ENCODE measurements around the gene ACSL6.

ACSL6 gene

GRCh38 chr5:132049093-132049492 is 37.6 kb upstream of the ACSL6 start:
- FAIRE-seq (no peak), DNase-seq (ENCODE audit: insufficient read length, low spot score) (no peak)

DNA sequence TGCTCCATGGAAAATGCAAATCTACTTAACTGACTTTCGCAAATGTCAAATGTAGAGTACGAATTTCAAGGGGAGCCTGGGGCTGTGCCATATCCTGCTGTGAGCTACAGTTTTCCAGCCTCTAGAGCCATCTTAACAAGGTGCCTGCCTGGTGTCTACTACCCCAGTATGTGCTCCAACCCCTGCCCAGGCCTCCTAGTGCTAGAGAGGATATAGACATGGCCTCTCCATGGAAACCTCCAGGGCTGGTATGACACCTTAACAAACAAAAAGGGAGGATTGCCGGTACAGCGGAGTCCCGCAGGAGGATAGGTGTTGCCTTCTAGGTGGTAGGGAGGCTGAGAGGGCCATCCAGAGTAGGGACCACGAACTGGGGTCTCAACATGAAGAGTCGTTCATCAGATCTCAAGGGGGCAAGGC is 35.4 kb upstream of the ACSL6 start:
- DNase-seq (ENCODE audit: insufficient read length, low spot score) (no peak), FAIRE-seq (no peak)

GRCh38 chr5:132044207-132044606 is 32.7 kb upstream of the ACSL6 start:
- no peak for DNase-seq (ENCODE audit: insufficient read length, low spot score)
- no peak for FAIRE-seq

- DNase-seq (ENCODE audit: insufficient read length, low spot score) = no peak
- FAIRE-seq = no peak
Observed at GRCh38 chr5:132037353-132037752, 25.9 kb upstream of the ACSL6 start.

DNA sequence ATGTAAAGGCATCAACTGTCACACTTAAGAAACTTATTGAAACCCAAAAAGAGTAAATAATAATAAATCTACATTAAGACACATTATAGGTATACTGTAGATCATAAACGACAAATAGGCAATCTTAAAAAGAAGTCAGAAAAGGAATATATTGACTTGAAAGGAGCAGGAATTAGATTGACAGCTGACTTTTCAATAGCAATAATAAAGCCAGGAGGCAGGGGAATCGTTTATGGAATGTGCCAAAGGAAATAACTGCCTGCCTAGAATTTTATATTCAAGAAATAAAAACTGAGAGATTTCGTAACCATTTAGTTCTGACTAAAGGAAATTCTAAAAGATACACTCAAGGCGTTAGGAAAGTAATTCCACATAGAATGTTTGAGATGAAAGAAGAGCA is 21.7 kb upstream of the ACSL6 start:
- no peak for FAIRE-seq
- DNase-seq (ENCODE audit: insufficient read length, low spot score) = no peak

DNA sequence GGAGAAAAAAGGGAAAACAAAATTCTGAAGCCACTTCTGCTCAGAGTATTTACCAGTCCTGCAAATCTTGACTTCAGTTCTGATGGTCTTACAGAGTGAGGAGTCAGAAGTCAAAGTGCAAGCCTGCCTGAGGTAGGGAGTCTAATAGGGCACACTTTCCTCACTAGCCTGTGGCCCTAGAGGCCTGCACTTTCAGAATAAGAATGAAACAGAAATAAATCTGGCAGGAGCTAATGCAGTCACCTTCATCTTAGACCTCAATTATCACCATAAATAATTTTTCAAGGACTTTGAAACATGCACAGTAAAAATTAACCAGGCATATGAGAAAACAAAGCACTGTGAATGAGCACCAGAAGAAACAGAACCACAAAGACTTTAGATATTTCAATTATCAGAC is 20.7 kb upstream of the ACSL6 start:
- DNase-seq (ENCODE audit: insufficient read length, low spot score) (no peak), FAIRE-seq (no peak)

DNA sequence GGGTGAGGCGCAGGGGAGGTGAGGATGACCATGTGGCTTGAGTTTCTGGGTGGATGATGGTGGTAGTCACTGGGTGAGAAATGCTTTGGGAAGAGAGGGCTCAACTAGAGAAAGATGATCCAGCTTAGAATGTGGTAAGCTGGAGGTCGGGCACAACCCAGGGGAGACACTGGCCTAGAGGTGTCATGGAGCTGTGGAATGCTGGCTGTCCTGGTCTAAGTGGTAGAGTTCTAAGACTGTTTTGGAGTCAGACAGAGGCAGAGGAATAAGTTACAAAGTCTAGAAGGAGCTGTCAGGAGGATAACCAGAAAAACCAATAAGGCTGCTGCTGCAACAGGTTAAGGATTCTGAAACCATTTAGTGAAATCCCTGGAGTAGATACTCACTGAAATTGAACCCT is 19.2 kb upstream of the ACSL6 start:
- FAIRE-seq = no peak

DNA sequence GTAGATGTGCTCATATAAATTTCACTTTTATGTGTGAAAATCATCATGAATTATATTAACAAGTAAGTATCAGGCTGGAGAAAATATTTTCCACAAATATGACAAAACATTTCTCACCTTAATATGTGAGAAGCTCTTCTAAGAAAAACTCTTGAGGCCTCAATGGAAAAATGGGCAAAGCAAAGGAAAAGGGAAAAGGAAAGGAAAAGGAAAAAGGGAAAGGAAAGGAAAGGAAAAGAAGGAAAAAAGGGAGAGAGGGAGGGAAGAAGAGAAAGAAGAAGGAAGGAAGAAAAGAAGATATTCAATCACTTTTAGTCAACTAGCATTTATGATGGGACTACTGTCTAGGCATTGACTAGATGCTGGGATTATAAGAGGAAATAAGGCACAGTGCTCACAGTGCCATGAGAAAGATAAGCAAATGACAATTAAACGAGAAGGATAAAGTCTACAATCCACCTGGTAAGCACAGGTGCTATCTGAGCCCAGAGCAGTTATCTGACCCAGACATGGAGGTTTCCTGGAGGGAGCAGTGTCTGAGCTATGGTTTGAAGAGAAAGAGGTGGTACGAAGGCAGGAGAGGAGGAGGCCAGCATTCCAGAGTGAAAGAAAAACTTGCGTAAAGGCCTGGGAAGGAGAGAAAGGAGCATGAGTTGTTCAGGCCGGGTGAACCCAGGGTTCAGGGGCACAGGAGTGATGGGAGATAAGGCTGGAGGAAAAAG is 18.3 kb upstream of the ACSL6 start:
- DNase-seq (ENCODE audit: insufficient read length, low spot score) (no peak), FAIRE-seq (no peak)

More for the DNA sequence above, 19.2 kb upstream of the ACSL6 start:
- no peak for DNase-seq (ENCODE audit: insufficient read length, low spot score)

DNA sequence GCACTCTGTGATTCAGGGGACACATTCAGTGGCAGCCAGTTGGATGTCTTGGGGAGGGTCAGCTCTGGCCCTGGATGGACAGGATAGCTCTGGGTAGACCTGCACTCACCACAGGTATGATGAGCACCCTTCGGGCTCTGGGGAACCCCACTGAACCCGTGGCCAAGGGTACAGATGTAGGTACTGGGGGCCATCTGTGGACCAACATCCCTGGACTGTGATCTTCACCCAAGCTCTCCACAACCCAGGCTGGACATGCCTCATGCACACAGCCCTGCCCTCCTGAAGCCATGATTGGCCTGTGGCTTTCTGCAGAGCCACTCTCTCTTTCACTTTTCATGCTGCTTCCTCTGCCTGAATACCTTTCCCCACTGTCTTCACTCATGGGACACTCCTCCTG is 15.6 kb upstream of the ACSL6 start:
- DNase-seq (ENCODE audit: insufficient read length, low spot score) (no peak), FAIRE-seq (no peak)

DNA sequence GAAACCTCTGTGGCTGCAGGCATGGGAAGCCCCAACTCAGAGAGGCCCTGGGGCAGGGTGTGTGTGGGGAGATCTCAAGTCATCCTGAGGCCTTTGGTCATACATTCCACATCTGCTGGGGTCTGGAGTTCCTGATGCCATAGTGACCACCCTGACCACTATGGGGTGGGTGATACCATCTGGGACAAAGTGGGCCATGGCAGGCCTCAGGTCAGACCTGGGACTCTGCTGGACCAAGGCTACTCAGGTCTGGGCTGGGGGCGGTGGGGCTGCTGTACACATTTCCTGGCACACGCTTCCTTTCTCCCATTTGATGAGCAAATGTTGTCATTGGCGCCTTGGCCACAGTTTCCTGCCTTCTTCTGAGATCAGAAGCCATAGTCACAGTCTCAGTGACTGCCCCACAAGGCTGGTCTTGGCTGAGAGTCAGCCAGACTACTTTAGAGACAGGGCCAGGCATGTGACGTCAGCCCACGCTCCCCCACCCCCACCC is 15.1 kb upstream of the ACSL6 start:
- no peak for DNase-seq (ENCODE audit: insufficient read length, low spot score)
- no peak for FAIRE-seq

- no peak for DNase-seq (ENCODE audit: insufficient read length, low spot score)
- no peak for FAIRE-seq
Observed at GRCh38 chr5:132025403-132025971, 14.0 kb upstream of the ACSL6 start.

DNA sequence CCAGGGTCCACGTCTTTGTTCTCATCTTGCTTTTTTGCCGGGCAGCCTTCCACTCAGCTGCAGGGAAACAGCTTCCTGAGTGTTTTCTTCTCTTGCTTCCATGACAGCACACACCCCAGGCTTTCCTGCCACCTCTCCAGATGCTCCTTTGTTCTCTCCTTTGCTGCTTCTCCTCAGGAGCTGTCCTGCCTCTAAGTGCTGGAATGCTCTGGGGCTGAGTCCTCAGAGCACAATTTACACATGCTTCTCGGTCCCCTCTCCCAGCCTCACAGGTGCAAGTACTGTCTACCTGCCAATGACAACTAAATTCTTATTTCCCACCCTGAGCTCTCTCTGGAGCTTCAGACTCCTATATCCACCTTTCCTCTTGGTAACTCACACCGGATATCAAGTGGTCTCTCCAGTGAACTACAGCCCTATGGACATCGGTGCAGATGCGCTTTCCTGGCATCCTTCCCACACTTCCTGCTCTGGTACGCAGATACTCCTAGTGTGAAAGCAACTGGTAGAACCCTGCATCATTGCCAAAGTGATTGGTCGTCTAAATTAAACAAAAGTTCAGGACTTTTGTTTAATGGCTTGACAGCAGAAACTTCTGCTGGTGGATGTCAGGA is 13.4 kb upstream of the ACSL6 start:
- no peak for DNase-seq (ENCODE audit: insufficient read length, low spot score)
- no peak for FAIRE-seq

- no peak for DNase-seq (ENCODE audit: insufficient read length, low spot score)
- FAIRE-seq = no peak
Observed at GRCh38 chr5:132024117-132024435, 12.6 kb upstream of the ACSL6 start.

GRCh38 chr5:132023258-132024116 is 12.0 kb upstream of the ACSL6 start:
- no peak for FAIRE-seq
- DNase-seq (ENCODE audit: insufficient read length, low spot score) = no peak

GRCh38 chr5:132022737-132023136 is 11.3 kb upstream of the ACSL6 start:
- DNase-seq (ENCODE audit: insufficient read length, low spot score) (no peak), FAIRE-seq (no peak)

GRCh38 chr5:132021654-132022053 is 10.2 kb upstream of the ACSL6 start:
- FAIRE-seq (no peak), DNase-seq (ENCODE audit: insufficient read length, low spot score) (no peak)

GRCh38 chr5:132020568-132021339 is 9.3 kb upstream of the ACSL6 start:
- FAIRE-seq = no peak

DNA sequence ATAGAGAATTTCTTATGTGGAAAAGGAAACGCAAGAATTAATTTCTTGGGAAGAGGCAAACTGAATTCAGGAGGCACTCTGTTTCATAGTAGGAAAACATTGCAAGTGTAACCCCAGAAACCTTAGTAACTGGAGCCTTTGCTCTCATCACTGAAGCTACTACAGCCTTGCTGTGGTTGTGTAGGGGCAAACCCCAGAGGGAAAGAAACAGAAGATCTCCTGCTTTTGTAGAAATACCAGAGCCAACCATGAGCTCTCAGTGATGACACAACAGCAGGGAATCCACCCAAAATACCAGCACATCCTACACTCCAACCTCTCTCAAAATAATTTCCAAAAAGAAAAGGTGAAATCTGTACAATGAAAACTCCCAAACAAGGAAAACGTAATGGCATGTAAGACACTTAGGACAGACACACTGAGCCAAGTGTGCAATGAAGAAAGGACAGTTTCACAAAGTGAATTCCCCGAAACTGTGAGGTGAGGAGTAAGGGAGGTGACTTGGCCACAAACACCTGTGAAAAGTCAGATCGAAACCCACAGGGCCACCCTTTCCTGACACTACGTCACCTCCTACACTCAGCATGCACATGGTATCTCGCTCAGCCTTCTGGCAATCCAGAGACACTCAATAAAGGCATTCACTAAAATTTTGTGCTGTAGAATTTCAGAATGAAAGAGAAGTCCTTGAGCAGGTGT is 8.5 kb upstream of the ACSL6 start:
- DNase-seq (ENCODE audit: insufficient read length, low spot score) = no peak
- no peak for FAIRE-seq

More at GRCh38 chr5:132020568-132021339, 9.3 kb upstream of the ACSL6 start:
- no peak for DNase-seq (ENCODE audit: insufficient read length, low spot score)

- no peak for FAIRE-seq
- no peak for DNase-seq (ENCODE audit: insufficient read length, low spot score)
Observed at GRCh38 chr5:132019337-132019736, 7.9 kb upstream of the ACSL6 start.
